ENCODE results near the gene SAE1. TPM values are rescaled to one million over a fixed set of nuclear protein-coding genes. Genes with fewer than 3 reads are reported as not detected.
A peak's percentile ranks its signal among the peaks of the same experiment; 100 is the strongest.

Gene SAE1
- total RNA-seq, 1 donor from 2014 or later: 57.6 TPM

DNA sequence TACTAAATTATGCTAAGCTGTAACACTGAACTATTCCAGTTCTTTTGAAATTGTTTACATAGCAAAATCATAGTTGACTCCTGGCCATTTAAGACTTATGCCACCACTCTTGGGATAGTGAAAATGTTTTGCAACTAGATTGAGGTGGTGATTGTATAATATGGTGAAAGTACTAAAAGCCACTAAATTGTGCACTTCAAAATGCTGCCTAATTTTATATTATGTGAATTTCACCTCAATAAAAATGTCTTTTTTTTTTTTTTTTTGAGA is 5.0 kb upstream of the SAE1 start:
- TF ChIP-seq, protein P1, sequence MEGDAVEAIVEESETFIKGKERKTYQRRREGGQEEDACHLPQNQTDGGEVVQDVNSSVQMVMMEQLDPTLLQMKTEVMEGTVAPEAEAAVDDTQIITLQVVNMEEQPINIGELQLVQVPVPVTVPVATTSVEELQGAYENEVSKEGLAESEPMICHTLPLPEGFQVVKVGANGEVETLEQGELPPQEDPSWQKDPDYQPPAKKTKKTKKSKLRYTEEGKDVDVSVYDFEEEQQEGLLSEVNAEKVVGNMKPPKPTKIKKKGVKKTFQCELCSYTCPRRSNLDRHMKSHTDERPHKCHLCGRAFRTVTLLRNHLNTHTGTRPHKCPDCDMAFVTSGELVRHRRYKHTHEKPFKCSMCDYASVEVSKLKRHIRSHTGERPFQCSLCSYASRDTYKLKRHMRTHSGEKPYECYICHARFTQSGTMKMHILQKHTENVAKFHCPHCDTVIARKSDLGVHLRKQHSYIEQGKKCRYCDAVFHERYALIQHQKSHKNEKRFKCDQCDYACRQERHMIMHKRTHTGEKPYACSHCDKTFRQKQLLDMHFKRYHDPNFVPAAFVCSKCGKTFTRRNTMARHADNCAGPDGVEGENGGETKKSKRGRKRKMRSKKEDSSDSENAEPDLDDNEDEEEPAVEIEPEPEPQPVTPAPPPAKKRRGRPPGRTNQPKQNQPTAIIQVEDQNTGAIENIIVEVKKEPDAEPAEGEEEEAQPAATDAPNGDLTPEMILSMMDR (IDR thresholded peaks at IDR 0.05): no peak
- Histone ChIP-seq H3K27ac (peak overlapping the region; percentile 55), H3K27me3 (no peaks in the 10 kb centered on the region), H3K36me3 (no peaks in the 10 kb centered on the region), H3K4me3 (no peak overlapping the region), H3K4me1 (peaks cover 4% of the 10 kb centered on the region), H3K9me3 (no peaks in the 10 kb centered on the region)
- ATAC-seq: peak; percentile 6
- no peak for DNase-seq
- intact Hi-C loops (cut with DNase I): no loop called here

- TF ChIP-seq, protein P1 (IDR thresholded peaks at IDR 0.05): no peak
- ATAC-seq: no peak
- Histone ChIP-seq H3K27ac (no peak overlapping the region), H3K4me3 (no peak overlapping the region), H3K4me1 (peaks cover 17% of the 10 kb centered on the region), H3K9me3 (no peaks in the 10 kb centered on the region), H3K27me3 (no peaks in the 10 kb centered on the region), H3K36me3 (peaks cover 6% of the 10 kb centered on the region)
- intact Hi-C loops (cut with DNase I): no loop called here
- no peak for DNase-seq
These were observed 1.1 kb upstream of the SAE1 start for GRCh38 chr19:47129579-47129978.

DNA sequence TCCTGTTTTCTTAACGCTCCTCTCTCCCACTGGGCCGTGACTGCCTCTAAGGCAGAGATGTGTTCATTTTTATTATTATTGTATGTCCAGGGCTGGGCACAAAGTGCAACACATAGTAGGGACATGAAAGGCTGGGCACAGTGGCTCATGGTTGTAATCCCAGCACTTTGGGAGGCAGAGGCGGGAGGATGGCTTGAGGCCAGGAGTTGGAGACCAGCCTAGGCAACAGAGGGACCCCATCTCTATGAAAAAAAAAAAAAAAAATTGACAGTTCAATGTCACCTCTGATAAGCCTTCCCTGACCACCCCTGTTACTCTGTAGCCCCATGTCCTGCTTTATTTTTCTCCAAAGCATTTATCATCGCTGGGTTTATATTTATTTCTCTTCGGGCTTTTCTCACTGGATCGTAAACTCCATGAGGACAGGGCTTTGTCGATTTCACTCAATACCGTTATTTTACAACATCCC is 481 bp upstream of the SAE1 start:
- Histone ChIP-seq H3K27me3 (no peaks in the 10 kb centered on the region), H3K4me1 (peaks cover 17% of the 10 kb centered on the region), H3K36me3 (peaks cover 6% of the 10 kb centered on the region), H3K27ac (no peak overlapping the region), H3K4me3 (peak overlapping the region; percentile 86), H3K9me3 (no peaks in the 10 kb centered on the region)
- ATAC-seq (no peak), DNase-seq (no peak)
- TF ChIP-seq, protein P1 (IDR thresholded peaks at IDR 0.05): no peak
- intact Hi-C loops (cut with DNase I): no loop called here

DNA sequence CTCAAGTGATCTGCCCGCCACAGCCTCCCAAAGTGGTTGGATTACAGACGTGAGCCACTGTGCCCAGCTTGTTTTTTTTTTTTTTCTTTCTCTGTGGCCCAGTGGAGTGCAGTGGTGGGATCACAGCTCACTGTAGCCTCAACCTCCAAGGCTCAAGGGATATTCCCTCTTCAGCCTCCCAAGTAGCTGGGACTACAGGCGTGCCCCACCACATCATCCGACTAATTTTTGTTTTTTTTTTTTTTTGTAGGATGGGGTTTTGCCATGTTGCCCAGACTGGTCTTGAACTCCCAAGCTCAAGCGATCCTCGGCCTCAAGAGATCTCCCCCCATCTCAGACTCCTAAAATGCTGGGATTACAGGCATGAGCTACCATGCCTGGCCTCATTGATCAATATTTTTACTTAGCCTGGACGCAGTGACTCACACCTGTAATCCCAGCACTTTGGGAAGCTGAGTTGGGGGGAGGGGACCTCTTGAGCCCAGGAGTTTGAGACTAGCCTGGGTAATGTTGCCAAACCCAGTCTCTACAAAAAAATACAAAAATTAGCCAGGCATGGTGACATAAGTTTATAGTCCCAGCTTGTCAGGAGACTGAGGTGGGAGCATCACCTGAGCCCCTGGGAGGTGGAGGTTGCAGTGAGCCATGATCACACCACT is 1.7 kb downstream of the SAE1 start:
- Histone ChIP-seq H3K27me3 (no peaks in the 10 kb centered on the region), H3K36me3 (peaks cover 6% of the 10 kb centered on the region), H3K27ac (no peak overlapping the region), H3K9me3 (no peaks in the 10 kb centered on the region), H3K4me1 (peaks cover 17% of the 10 kb centered on the region), H3K4me3 (no peak overlapping the region)
- TF ChIP-seq, protein P1 (IDR thresholded peaks at IDR 0.05): no peak
- ATAC-seq (no peak), DNase-seq (no peak)
- intact Hi-C loops (cut with DNase I): no loop called here

GRCh38 chr19:47133021-47133471 is 2.4 kb downstream of the SAE1 start:
- Histone ChIP-seq H3K4me1 (peaks cover 17% of the 10 kb centered on the region), H3K27me3 (no peaks in the 10 kb centered on the region), H3K36me3 (peaks cover 6% of the 10 kb centered on the region), H3K9me3 (no peaks in the 10 kb centered on the region), H3K4me3 (no peak overlapping the region), H3K27ac (no peak overlapping the region)
- TF ChIP-seq, protein P1 (IDR thresholded peaks at IDR 0.05): no peak
- DNase-seq (peak; percentile 21), ATAC-seq (no peak)
- intact Hi-C loops (cut with DNase I): no loop called here

GRCh38 chr19:47134545-47134944 is 3.9 kb downstream of the SAE1 start:
- intact Hi-C loops (cut with DNase I): no loop called here
- no peaks in the 10 kb centered on the region for H3K27me3 ChIP-seq
- TF ChIP-seq, protein P1 (IDR thresholded peaks at IDR 0.05): no peak
- ATAC-seq (no peak), DNase-seq (no peak)
- H3K4me1 ChIP-seq: peaks cover 17% of the 10 kb centered on the region
- H3K36me3 ChIP-seq: peaks cover 6% of the 10 kb centered on the region
- no peak overlapping the region for H3K27ac ChIP-seq
- H3K9me3 ChIP-seq: no peaks in the 10 kb centered on the region
- H3K4me3 ChIP-seq: no peak overlapping the region
